Measurements from ENCODE around the gene BMPER.

Gene BMPER

GRCh38 chr7:34093276-34093675 lies 187.9 kb downstream of the BMPER start:
- no peak for DNase-seq (ENCODE audit: low spot score)

GRCh38 chr7:34096198-34096651 lies 190.9 kb downstream of the BMPER start:
- DNase-seq (ENCODE audit: low spot score): peak; percentile 86

- DNase-seq (ENCODE audit: low spot score): no peak
Observed at GRCh38 chr7:34096777-34097176, 191.4 kb downstream of the BMPER start.

GRCh38 chr7:34100661-34101060 lies 195.3 kb downstream of the BMPER start:
- DNase-seq (ENCODE audit: low spot score): no peak

- DNase-seq (ENCODE audit: low spot score): no peak
Observed at GRCh38 chr7:34104115-34104514, 198.8 kb downstream of the BMPER start.

- DNase-seq (ENCODE audit: low spot score): no peak
Observed at GRCh38 chr7:34104992-34105391, 199.7 kb downstream of the BMPER start.

GRCh38 chr7:34107276-34107675 lies 201.9 kb downstream of the BMPER start:
- peak; percentile 19 for DNase-seq (ENCODE audit: low spot score)

- no peak for DNase-seq (ENCODE audit: low spot score)
Observed at GRCh38 chr7:34108165-34108564, 202.8 kb downstream of the BMPER start.

GRCh38 chr7:34109936-34110780 lies 204.8 kb downstream of the BMPER start:
- DNase-seq (ENCODE audit: low spot score): no peak

- no peak for DNase-seq (ENCODE audit: low spot score)
Observed at GRCh38 chr7:34111031-34111430, 205.7 kb downstream of the BMPER start.

- no peak for DNase-seq (ENCODE audit: low spot score)
Observed at GRCh38 chr7:34115503-34115902, 210.2 kb downstream of the BMPER start.

GRCh38 chr7:34117573-34117972 lies 212.2 kb downstream of the BMPER start:
- no peak for DNase-seq (ENCODE audit: low spot score)

- DNase-seq (ENCODE audit: low spot score): no peak
Observed at GRCh38 chr7:34121366-34121765, 216.0 kb downstream of the BMPER start.

GRCh38 chr7:34123316-34123715 lies 218.0 kb downstream of the BMPER start:
- DNase-seq (ENCODE audit: low spot score): no peak

- DNase-seq (ENCODE audit: low spot score): no peak
Observed at GRCh38 chr7:34124765-34125164, 219.4 kb downstream of the BMPER start.

- no peak for DNase-seq (ENCODE audit: low spot score)
Observed at GRCh38 chr7:34128762-34129161, 223.4 kb downstream of the BMPER start.

- no peak for DNase-seq (ENCODE audit: low spot score)
Observed at GRCh38 chr7:34130558-34131295, 225.4 kb downstream of the BMPER start.

GRCh38 chr7:34131371-34131770 lies 226.0 kb downstream of the BMPER start:
- DNase-seq (ENCODE audit: low spot score): no peak

GRCh38 chr7:34133356-34133982 lies 228.1 kb downstream of the BMPER start:
- peak; percentile 75 for DNase-seq (ENCODE audit: low spot score)

- peak; percentile 73 for DNase-seq (ENCODE audit: low spot score)
Observed at GRCh38 chr7:34133983-34134782, 228.8 kb downstream of the BMPER start.

- no peak for DNase-seq (ENCODE audit: low spot score)
Observed at GRCh38 chr7:34135924-34136323, 230.6 kb downstream of the BMPER start.

- no peak for DNase-seq (ENCODE audit: low spot score)
Observed at GRCh38 chr7:34136698-34137097, 231.4 kb downstream of the BMPER start.

Measured in AG08396 (cell line).